ENCODE measurements around the gene VAV3. TPM values are rescaled to one million over a fixed set of nuclear protein-coding genes. Genes with fewer than 3 reads are reported as not detected.
"Not testable (repeated sequence)": the region's sequence is repeated elsewhere in the genome, so short reads cannot be mapped to it uniquely, and the experiment has no call there.

The VAV3 gene
- total and polyA plus RNA-seq, 11 donors, result 0.57 to 8.3 (median 1.9) TPM

GRCh38 chr1:107653005-107653404, 312.0 kb downstream of the VAV3 start:
- intact Hi-C loops (cut with DNase I), result no loop called here
- H3K4me1 ChIP-seq, result no peaks in the 10 kb centered on the region
- no peaks in the 10 kb centered on the region for H3K27me3 ChIP-seq
- ATAC-seq (no peak), DNase-seq (no peak)
- no peaks in the 10 kb centered on the region for H3K36me3 ChIP-seq
- no peak overlapping the region for H3K27ac ChIP-seq
- TF ChIP-seq CTCF (IDR thresholded peaks at IDR 0.05) (no peak), POLR2A (IDR thresholded peaks at IDR 0.05) (no peak)
- 64 to 95% (median 78%) methylated on average over 1 of the region's 1 CpG for WGBS, 4 donors
- H3K9me3 ChIP-seq, result peaks cover 0 to 3% (median 0%) of the 10 kb centered on the region in 12 donors
- no peak overlapping the region for H3K4me3 ChIP-seq

GRCh38 chr1:107650825-107651224, 314.2 kb downstream of the VAV3 start:
- H3K9me3 ChIP-seq; H3K27me3 ChIP-seq; H3K4me1 ChIP-seq; ATAC-seq; DNase-seq; H3K27ac ChIP-seq; intact Hi-C loops (cut with DNase I); H3K4me3 ChIP-seq; H3K36me3 ChIP-seq: not testable (repeated sequence)
- WGBS, 4 donors, result 93 to 94% (median 93%) methylated on average over 2 of the region's 2 CpGs

GRCh38 chr1:107649023-107649422, 316.0 kb downstream of the VAV3 start:
- Histone ChIP-seq H3K27ac (no peak overlapping the region), H3K9me3 (peaks cover 0 to 3% (median 0%) of the 10 kb centered on the region in 12 donors), H3K36me3 (no peaks in the 10 kb centered on the region), H3K4me1 (no peaks in the 10 kb centered on the region), H3K4me3 (no peak overlapping the region), H3K27me3 (no peaks in the 10 kb centered on the region)
- ATAC-seq, result no peak
- TF ChIP-seq POLR2A (IDR thresholded peaks at IDR 0.05), result no peak
- no peak for TF ChIP-seq CTCF (IDR thresholded peaks at IDR 0.05)
- WGBS, 4 donors, result 70 to 84% (median 75%) methylated on average over 3 of the region's 3 CpGs
- intact Hi-C loops (cut with DNase I), result no loop called here
- DNase-seq, result no peak

GRCh38 chr1:107648071-107648470, 316.9 kb downstream of the VAV3 start:
- Histone ChIP-seq H3K27ac (no peak overlapping the region), H3K4me1 (no peaks in the 10 kb centered on the region), H3K36me3 (no peaks in the 10 kb centered on the region), H3K27me3 (no peaks in the 10 kb centered on the region), H3K9me3 (peaks cover 0 to 3% (median 0%) of the 10 kb centered on the region in 12 donors), H3K4me3 (no peak overlapping the region)
- ATAC-seq (no peak), DNase-seq (no peak)
- intact Hi-C loops (cut with DNase I), result no loop called here
- TF ChIP-seq POLR2A (IDR thresholded peaks at IDR 0.05) (no peak), CTCF (IDR thresholded peaks at IDR 0.05) (no peak)

GRCh38 chr1:107647012-107647411, 318.0 kb downstream of the VAV3 start:
- H3K36me3 ChIP-seq, result peaks cover 0 to 7% (median 0%) of the 10 kb centered on the region in 9 donors
- intact Hi-C loops (cut with DNase I), result no loop called here
- WGBS, 4 donors, result 70 to 76% (median 75%) methylated on average over 2 of the region's 2 CpGs

More at GRCh38 chr1:107647012-107647411, 318.0 kb downstream of the VAV3 start:
- no peak for ATAC-seq
- TF ChIP-seq POLR2A (IDR thresholded peaks at IDR 0.05) (no peak), CTCF (IDR thresholded peaks at IDR 0.05) (no peak)
- DNase-seq, result no peak
- Histone ChIP-seq H3K27ac (no peak overlapping the region), H3K4me1 (no peaks in the 10 kb centered on the region), H3K27me3 (no peaks in the 10 kb centered on the region), H3K4me3 (no peak overlapping the region), H3K9me3 (peaks cover 0 to 3% (median 0%) of the 10 kb centered on the region in 12 donors)

Measured in heart left ventricle (tissue), 16 donors.